Measurements from ENCODE around the gene SLC22A5.

The SLC22A5 gene

DNA sequence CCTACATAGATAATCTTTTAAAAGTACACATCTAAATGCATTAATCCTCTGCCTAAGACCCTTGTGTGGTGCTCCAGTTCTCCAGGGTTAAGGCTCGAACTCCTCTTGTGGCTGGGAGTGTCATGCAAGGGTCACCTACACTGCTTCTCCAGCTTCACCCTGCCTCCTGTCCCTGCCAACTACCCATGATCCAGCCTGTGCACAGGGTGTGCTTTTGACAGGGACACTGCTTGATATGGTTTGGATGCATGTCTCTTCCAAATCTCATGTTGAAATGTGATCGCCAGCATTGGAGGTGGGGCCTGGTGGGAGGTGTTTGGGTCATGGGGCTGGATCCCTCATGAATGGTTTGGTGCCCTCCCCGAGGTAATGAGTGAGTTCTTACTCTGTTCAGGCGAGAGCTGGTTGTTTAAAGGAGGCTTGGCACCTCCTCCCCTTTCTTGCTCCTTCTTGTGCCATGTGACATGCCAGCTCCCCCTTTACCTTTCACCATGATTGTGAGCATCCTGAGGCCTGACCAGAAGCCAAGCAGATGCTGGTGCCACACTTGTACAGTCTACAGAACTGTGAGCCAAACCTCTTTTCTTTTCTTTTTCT is 48.5 kb downstream of the SLC22A5 start:
- no peak for DNase-seq (ENCODE audit: low read depth)
- TF ChIP-seq, protein P1, sequence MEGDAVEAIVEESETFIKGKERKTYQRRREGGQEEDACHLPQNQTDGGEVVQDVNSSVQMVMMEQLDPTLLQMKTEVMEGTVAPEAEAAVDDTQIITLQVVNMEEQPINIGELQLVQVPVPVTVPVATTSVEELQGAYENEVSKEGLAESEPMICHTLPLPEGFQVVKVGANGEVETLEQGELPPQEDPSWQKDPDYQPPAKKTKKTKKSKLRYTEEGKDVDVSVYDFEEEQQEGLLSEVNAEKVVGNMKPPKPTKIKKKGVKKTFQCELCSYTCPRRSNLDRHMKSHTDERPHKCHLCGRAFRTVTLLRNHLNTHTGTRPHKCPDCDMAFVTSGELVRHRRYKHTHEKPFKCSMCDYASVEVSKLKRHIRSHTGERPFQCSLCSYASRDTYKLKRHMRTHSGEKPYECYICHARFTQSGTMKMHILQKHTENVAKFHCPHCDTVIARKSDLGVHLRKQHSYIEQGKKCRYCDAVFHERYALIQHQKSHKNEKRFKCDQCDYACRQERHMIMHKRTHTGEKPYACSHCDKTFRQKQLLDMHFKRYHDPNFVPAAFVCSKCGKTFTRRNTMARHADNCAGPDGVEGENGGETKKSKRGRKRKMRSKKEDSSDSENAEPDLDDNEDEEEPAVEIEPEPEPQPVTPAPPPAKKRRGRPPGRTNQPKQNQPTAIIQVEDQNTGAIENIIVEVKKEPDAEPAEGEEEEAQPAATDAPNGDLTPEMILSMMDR (conservative IDR thresholded peaks at IDR 0.05; ENCODE audit: low read length): no peak
- H3K4me3 ChIP-seq (ENCODE audit: low read length): no peak overlapping the region

DNA sequence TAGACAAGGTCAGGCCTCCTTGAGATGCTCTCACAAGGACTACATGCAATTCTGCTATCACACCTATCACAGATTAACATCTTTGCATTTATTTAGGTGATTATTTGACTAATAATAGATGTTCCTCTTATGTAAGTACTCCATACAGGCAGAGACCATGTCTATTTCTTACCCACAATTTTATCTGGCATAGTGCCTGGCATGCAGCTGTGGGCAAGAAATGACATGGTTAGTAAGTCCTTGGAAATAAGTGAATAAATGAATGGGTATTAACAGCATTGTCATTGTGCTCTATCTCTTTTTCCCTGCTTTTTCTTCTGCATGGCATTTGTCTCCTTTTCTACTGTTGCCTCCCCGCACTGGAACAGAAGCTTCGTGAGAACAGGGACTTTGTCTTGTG is 49.4 kb downstream of the SLC22A5 start:
- DNase-seq (ENCODE audit: low read depth): peak; percentile 56
- TF ChIP-seq, protein P1 (conservative IDR thresholded peaks at IDR 0.05; ENCODE audit: low read length): no peak

DNA sequence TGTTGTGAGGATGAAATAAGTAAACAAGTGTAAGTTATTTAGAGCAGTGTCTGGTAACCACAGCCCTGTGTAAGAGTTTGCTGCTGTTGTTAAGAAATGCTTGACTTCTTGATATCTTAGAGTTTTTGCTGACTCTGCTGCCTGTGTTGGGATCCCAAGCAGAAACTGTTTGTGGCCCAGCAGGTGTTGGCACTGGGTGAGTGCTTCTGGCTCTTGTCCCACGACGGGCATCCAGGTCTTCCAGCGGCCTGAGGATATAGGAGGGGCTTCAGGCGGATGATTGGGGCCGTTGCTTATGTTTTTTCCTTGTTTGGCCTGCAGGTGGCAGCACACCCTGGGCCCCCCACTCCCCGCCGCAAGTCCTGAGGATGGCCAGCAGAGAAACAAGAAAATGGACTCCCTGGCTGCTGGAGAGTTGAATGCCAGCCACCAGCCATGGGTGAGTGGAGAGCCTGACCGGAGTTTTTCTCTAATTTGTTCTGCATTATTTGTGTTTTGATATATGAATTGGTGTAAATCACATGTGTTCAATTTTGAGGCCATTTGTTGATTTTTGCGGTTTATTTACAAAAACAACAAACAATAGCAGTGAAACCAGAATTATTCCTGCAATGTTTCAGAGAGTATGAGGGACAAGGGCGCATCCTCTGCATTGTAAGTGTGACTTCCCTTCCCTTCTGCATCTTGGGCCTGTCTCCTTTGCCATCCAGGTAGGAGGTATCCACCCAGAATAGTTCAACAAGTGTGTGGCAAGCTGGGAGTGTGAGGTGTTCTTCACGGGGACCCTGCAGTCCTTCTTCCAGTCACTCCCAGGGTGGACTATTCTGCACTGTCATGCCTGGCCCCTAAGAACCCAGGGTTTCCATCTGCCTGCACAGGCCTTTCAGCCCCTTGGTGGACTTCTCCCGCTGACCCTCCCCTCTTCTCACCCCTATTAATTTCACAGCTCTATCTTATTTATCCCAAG is 50.3 kb downstream of the SLC22A5 start:
- peak; percentile 79 for DNase-seq (ENCODE audit: low read depth)
- H3K4me3 ChIP-seq (ENCODE audit: low read length): no peak overlapping the region
- TF ChIP-seq, protein P1 (conservative IDR thresholded peaks at IDR 0.05; ENCODE audit: low read length): peak; percentile 82

More for the DNA sequence above, 49.4 kb downstream of the SLC22A5 start:
- no peak overlapping the region for H3K4me3 ChIP-seq (ENCODE audit: low read length)

DNA sequence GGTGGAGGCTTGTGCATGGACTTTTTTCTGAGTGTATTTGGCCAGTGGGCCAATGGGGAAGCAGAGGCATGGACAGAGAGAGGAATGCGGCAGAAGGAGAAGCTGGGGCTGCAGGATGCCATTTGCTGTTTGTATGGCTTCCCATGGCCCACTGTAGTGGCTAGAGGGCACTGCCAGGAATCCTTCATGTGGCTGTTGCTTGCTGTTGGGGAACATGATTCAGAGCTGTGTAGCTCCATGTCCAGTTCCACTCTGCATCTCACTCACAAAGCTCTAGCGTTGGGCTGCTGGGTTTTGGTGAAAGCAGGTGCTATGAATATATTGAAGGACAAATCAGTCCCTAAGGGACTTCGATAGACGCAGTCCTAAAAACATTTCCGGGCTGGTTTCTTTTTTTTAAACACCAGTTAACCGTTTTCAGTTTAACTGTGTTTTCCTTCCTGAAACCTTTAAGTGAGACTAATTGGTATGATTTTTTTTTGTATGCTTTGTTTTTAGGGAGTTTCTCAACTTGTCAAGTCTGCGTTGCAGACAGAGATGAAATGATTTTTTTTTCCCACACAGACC is 51.3 kb downstream of the SLC22A5 start:
- no peak for DNase-seq (ENCODE audit: low read depth)
- TF ChIP-seq, protein P1 (conservative IDR thresholded peaks at IDR 0.05; ENCODE audit: low read length): no peak
- H3K4me3 ChIP-seq (ENCODE audit: low read length): no peak overlapping the region

DNA sequence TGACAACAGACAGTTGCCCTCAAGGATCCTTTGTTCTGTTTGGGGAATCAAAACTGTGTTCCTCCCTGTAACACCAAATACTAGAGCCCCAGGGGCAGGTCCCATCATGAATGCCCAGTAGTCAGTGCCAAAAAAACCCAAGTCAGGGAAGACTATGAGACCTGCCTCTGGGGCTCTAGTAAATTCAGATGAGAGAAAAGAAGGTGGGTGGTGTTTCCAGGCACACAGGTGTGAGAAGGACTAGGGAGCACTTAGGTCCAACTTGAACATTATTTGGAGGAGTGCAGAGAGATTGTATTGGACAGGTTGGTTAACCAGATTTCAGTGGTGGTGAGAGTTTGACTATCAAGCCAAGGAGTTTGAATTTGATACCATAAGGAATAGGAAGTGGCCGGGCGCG is 52.0 kb downstream of the SLC22A5 start:
- H3K4me3 ChIP-seq (ENCODE audit: low read length): no peak overlapping the region
- DNase-seq (ENCODE audit: low read depth): no peak
- TF ChIP-seq, protein P1 (conservative IDR thresholded peaks at IDR 0.05; ENCODE audit: low read length): no peak

DNA sequence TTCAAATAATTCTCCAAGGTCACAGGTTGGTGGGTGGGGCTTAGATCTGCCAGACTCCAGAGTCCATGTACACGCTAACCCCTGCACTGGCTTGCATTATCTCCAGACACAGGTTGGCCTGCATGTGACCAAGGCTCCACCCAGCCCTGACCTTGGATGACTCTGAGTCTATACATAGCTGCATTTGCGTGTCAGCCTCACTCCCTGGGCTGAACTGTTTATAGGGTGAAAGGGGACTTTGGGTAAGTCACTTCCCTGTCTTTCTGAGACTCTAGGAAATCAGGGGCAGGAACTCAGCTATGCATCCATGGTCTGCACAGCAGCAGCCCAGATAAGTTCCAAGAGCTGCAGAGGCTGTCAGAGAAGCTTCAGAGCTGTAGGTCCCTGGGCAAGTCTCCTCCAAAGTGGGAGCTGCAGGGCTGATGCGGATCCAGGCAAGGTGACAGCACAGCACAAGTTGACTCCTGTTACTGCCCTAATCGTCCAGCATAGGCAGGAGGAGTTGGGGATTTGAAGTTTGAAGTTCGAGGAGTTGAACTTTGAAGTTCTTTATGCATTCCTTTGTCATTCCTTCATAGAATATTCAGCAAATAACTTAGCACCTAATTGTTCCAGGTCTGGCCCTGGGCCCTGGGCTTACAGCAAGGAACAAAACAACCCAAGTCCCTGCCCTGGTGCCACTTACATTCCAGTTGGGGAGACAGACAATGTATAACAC is 53.4 kb downstream of the SLC22A5 start:
- TF ChIP-seq, protein P1 (conservative IDR thresholded peaks at IDR 0.05; ENCODE audit: low read length): no peak
- no peak overlapping the region for H3K4me3 ChIP-seq (ENCODE audit: low read length)
- DNase-seq (ENCODE audit: low read depth): peak; percentile 46

Data from AG10803 (cell line).